ENCODE measurements around the gene E2F1.

Gene E2F1

GRCh38 chr20:33675136-33675959, 10.8 kb downstream of the E2F1 start:
- no peak for TF ChIP-seq CTCF (IDR thresholded peaks at IDR 0.05; ENCODE audit: low read depth, low read length, missing control alignments)
- H3K4me3 ChIP-seq (ENCODE audit: low read depth, low read length) = peak overlapping the region; percentile 63
- no peak for DNase-seq (ENCODE audit: low read depth)
- in situ Hi-C loops (cut with HindIII; ENCODE audit: low sequenced_read_pairs) = no loop called here

- peak within 1 kb of the TSS; percentile 63 for H3K4me3 ChIP-seq (ENCODE audit: low read depth, low read length)
- TF ChIP-seq CTCF (IDR thresholded peaks at IDR 0.05; ENCODE audit: low read depth, low read length, missing control alignments) = no peak
- in situ Hi-C loops (cut with HindIII; ENCODE audit: low sequenced_read_pairs) = no loop called here
- DNase-seq (ENCODE audit: low read depth) = no peak
Measured at GRCh38 chr20:33674294-33675135, 11.7 kb downstream of the E2F1 start, which contains the start of gene NECAB3. TSS of gene NECAB3 (minus strand) at chr20:33674428. CDS start at chr20:33674352, 76 bp downstream.

- in situ Hi-C loops (cut with HindIII; ENCODE audit: low sequenced_read_pairs) = no loop called here
- TF ChIP-seq CTCF (IDR thresholded peaks at IDR 0.05; ENCODE audit: low read depth, low read length, missing control alignments) = no peak
- no peak for DNase-seq (ENCODE audit: low read depth)
- H3K4me3 ChIP-seq (ENCODE audit: low read depth, low read length) = peak overlapping the region; percentile 63
Measured at GRCh38 chr20:33673410-33674293, 12.5 kb downstream of the E2F1 start.

GRCh38 chr20:33673114-33673409, 13.1 kb downstream of the E2F1 start:
- DNase-seq (ENCODE audit: low read depth) = no peak
- peak overlapping the region; percentile 63 for H3K4me3 ChIP-seq (ENCODE audit: low read depth, low read length)
- no peak for TF ChIP-seq CTCF (IDR thresholded peaks at IDR 0.05; ENCODE audit: low read depth, low read length, missing control alignments)
- in situ Hi-C loops (cut with HindIII; ENCODE audit: low sequenced_read_pairs) = no loop called here

- DNase-seq (ENCODE audit: low read depth) = no peak
- H3K4me3 ChIP-seq (ENCODE audit: low read depth, low read length) = peak overlapping the region; percentile 63
- in situ Hi-C loops (cut with HindIII; ENCODE audit: low sequenced_read_pairs) = no loop called here
- TF ChIP-seq CTCF (IDR thresholded peaks at IDR 0.05; ENCODE audit: low read depth, low read length, missing control alignments) = no peak
Measured at GRCh38 chr20:33672426-33673113, 13.6 kb downstream of the E2F1 start.
